Ishikawa (cell line): Measurements from ENCODE around the gene AP1G1.
A peak's percentile ranks its signal among the peaks of the same experiment; 100 is the strongest.

Source experiments
- CEBPB ChIP-seq: IDR thresholded peaks from 2 replicates; pipeline ENCODE4 v1.6.1; 2012
- CREB1 ChIP-seq: IDR thresholded peaks from 2 replicates; pipeline ENCODE4 v1.6.1; 2012; ENCODE audit warnings: low read depth
- EGR1 ChIP-seq: IDR thresholded peaks from 2 replicates; pipeline ENCODE4 v1.6.1; 2012
- EP300 ChIP-seq: IDR thresholded peaks from 2 replicates; pipeline ENCODE4 v1.6.1; 2012; ENCODE audit warnings: borderline replicate concordance
- FOXM1 ChIP-seq: IDR thresholded peaks from 2 replicates; pipeline ENCODE4 v1.6.1; 2012; ENCODE audit warnings: low read depth, borderline replicate concordance
- MAX ChIP-seq: IDR thresholded peaks from 2 replicates; pipeline ENCODE4 v1.6.1; 2012
- NFIC ChIP-seq: IDR thresholded peaks from 2 replicates; pipeline ENCODE4 v1.6.1; 2012
- RAD21 ChIP-seq: IDR thresholded peaks from 2 replicates; pipeline ENCODE4 v1.6.1; 2012; ENCODE audit warnings: low read depth
- REST ChIP-seq: IDR thresholded peaks from 2 replicates; pipeline ENCODE4 v1.6.1; 2012; ENCODE audit warnings: low read depth, mild to moderate bottlenecking
- TAF1 ChIP-seq: IDR thresholded peaks from 2 replicates; pipeline ENCODE4 v1.6.1; 2012; ENCODE audit warnings: low read depth, mild to moderate bottlenecking
- TCF12 ChIP-seq: IDR thresholded peaks from 2 replicates; pipeline ENCODE4 v1.6.1; 2012; ENCODE audit warnings: low read depth
- YY1 ChIP-seq: IDR thresholded peaks from 2 replicates; pipeline ENCODE4 v1.6.1; 2012; ENCODE audit warnings: low read depth
- ZBTB7A ChIP-seq: IDR thresholded peaks from 2 replicates; pipeline ENCODE4 v1.6.1; 2012; ENCODE audit warnings: low read depth

GRCh38 chr16:71781741-71782140, 26.9 kb downstream of the AP1G1 start:
- TF ChIP-seq EP300 (peak; percentile 52; the same call in 1 of the 2 replicates), CEBPB (no peak; the same call in 1 of the 2 replicates), REST (no peak), RAD21 (no peak), TAF1 (no peak), MAX (no peak), YY1 (no peak), ZBTB7A (no peak), TCF12 (no peak), EGR1 (no peak), CREB1 (no peak), FOXM1 (no peak), NFIC (0 out of 2 replicates have a peak, but pooled peaks have one; percentile 27)
